HepG2 (cell line): ENCODE measurements around the gene NMT2. TPM values are rescaled to one million over a fixed set of nuclear protein-coding genes. Genes with fewer than 3 reads are reported as not detected.
A peak's percentile ranks its signal among the peaks of the same experiment; 100 is the strongest.

Experiments used
- ATF1 ChIP-seq: IDR thresholded peaks from 2 replicates; pipeline ENCODE4 v1.6.1; 2016; ENCODE audit warnings: mild to moderate bottlenecking, control low read depth
- CHCHD3 ChIP-seq: sonication (generic); formaldehyde crosslinking; IDR thresholded peaks from 2 replicates; pipeline ENCODE4 v1.8.0; 2022; ENCODE audit warnings: mild to moderate bottlenecking, missing genetic modification reagents, moderate library complexity
- GATAD2A ChIP-seq: IDR thresholded peaks from 2 replicates; pipeline ENCODE4 v1.6.1; 2016
- GTF3A ChIP-seq: sonication (generic); formaldehyde crosslinking; conservative IDR thresholded peaks from 2 replicates; pipeline ENCODE4 v1.4.0; 2020; ENCODE audit warnings: mild to moderate bottlenecking, missing genetic modification reagents
- HCFC1 ChIP-seq: fragments of 150-350 bp; IDR thresholded peaks from 2 replicates; pipeline ENCODE4 v1.6.1; 2014; ENCODE audit warnings: low read depth, low read length
- MXI1 ChIP-seq: IDR thresholded peaks from 3 replicates; pipeline ENCODE4 v1.6.1; 2012; ENCODE audit warnings: low read depth, low read length, inconsistent platforms, borderline replicate concordance
- PPARG ChIP-seq: conservative IDR thresholded peaks from 2 replicates; pipeline ENCODE4 v1.6.1; 2016; ENCODE audit warnings: missing biosample characterization, missing genetic modification reagents
- RAD21 ChIP-seq: fragments of 450-650 bp; formaldehyde crosslinking; IDR thresholded peaks from 2 replicates; pipeline ENCODE4 v1.5.0; 2020; ENCODE audit warnings: mild to moderate bottlenecking
- REPIN1 ChIP-seq: sonication (generic); formaldehyde crosslinking; IDR thresholded peaks from 2 replicates; pipeline ENCODE4 v1.8.0; 2022; ENCODE audit warnings: missing genetic modification reagents, low read depth, mild to moderate bottlenecking, borderline replicate concordance
- SAP130 ChIP-seq: IDR thresholded peaks from 2 replicates; pipeline ENCODE4 v1.6.1; 2016; ENCODE audit warnings: low read depth
- SMC3 ChIP-seq: IDR thresholded peaks from 2 replicates; pipeline ENCODE4 v1.6.1; 2011; ENCODE audit warnings: low read length, improper control_type of control experiment
- STAG1 ChIP-seq: sonication (generic); formaldehyde crosslinking; IDR thresholded peaks from 2 replicates; pipeline ENCODE4 v1.4.0; 2020; ENCODE audit warnings: missing genetic modification reagents
- ZNF274 ChIP-seq: sonication (generic); formaldehyde crosslinking; IDR thresholded peaks from 2 replicates; pipeline ENCODE4 v1.5.1; 2020; ENCODE audit warnings: mild to moderate bottlenecking, missing genetic modification reagents
- ZNF460 ChIP-seq: sonication (generic); formaldehyde crosslinking; IDR thresholded peaks from 2 replicates; pipeline ENCODE4 v1.5.1; 2020; ENCODE audit warnings: missing genetic modification reagents, mild to moderate bottlenecking, borderline replicate concordance
- ZNF569 ChIP-seq: sonication (generic); formaldehyde crosslinking; IDR thresholded peaks from 2 replicates; pipeline ENCODE4 v1.5.0; 2020; ENCODE audit warnings: mild to moderate bottlenecking, missing genetic modification reagents, moderate library complexity, borderline replicate concordance
- polyA plus RNA-seq, 8 experiments: library from polyadenylated mRNA; depleted of rRNA in 3 of 8; stranded (reverse) in 7 of 8; unstranded in 1 of 8; fragments of >200 nt; fragmentation: Illumina TruSeq in 4 of 8; extraction: Trizol in 4 of 8; gene quantifications; 2 replicates each; pipeline versions ENCODE4 v1.2.1 to v1.2.3, GENCODE V29; 2011 to 2016; ENCODE audit warnings: low read depth in 4 of 8, missing spikeins in 1 of 8, mixed read lengths in 1 of 8; ENCODE audit not compliant: insufficient read depth in 1 of 8
- total RNA-seq, 5 experiments: library from RNA; depleted of rRNA; stranded (reverse); fragments of >200 nt; fragmentation: Illumina TruSeq; extraction: Trizol; gene quantifications; 2 replicates each; pipeline ENCODE4 v1.2.3, GENCODE V29; 2016; ENCODE audit warnings: low read depth in 1 of 5
- TF ChIP-seq, protein P1 (sequence below): sonication (generic); formaldehyde crosslinking; IDR thresholded peaks from 2 replicates; pipeline ENCODE4 v1.4.0; 2020; ENCODE audit warnings: mild to moderate bottlenecking, missing genetic modification reagents
- TF ChIP-seq, protein P2 (sequence below), 2 experiments: sonication (generic) in 1 of 2; formaldehyde crosslinking in 1 of 2; IDR thresholded peaks; 2 replicates each; pipeline versions ENCODE4 v1.4.0 to v1.6.1; 2018 to 2020; ENCODE audit warnings: missing genetic modification reagents in 2 of 2, borderline replicate concordance in 1 of 2, low read depth in 1 of 2, mild to moderate bottlenecking in 1 of 2, missing biosample characterization in 1 of 2
- TF ChIP-seq, protein P3 (sequence below): sonication (generic); formaldehyde crosslinking; IDR thresholded peaks from 2 replicates; pipeline ENCODE4 v1.4.0; 2020; ENCODE audit warnings: missing genetic modification reagents, borderline replicate concordance

NMT2 gene
- total and polyA plus RNA-seq, 2 of the 13 experiments (the other 11 are each of a cell fraction or from before 2014, with no cell fraction given) = 10.1 to 23.8 TPM

DNA sequence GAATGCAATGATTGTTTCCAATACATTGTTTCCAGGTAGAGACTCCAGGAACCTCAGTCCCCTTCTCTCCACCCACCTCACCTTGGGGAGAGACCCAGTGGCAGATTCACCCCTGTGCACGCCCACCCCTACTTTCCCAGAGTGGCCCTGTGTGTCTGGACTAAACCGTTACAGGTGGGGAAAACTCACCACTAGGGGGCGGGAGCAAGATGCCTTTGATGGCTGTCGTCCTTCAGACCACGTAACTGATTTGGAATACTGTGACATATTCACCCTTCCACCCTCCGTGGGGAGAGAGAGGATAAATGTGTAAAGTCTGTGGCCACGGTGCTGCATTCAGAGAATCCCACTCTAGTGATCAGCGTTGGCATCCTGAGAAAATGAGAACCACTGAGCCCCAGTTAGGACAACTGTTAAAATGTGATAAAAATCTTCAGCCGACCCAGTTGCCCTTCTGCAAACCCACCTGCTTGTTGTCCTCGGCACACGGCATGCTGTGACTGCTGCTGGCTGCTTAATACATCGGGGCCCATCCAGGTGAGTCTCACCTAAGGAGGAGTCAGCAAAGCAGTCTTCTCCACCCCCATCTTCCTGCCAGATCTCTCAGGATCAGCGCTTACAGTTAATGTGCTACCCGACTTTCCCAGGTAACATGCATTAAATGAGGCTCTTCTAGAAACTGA lies 41.5 kb upstream of the NMT2 start (continued):
- TF ChIP-seq, protein P1, sequence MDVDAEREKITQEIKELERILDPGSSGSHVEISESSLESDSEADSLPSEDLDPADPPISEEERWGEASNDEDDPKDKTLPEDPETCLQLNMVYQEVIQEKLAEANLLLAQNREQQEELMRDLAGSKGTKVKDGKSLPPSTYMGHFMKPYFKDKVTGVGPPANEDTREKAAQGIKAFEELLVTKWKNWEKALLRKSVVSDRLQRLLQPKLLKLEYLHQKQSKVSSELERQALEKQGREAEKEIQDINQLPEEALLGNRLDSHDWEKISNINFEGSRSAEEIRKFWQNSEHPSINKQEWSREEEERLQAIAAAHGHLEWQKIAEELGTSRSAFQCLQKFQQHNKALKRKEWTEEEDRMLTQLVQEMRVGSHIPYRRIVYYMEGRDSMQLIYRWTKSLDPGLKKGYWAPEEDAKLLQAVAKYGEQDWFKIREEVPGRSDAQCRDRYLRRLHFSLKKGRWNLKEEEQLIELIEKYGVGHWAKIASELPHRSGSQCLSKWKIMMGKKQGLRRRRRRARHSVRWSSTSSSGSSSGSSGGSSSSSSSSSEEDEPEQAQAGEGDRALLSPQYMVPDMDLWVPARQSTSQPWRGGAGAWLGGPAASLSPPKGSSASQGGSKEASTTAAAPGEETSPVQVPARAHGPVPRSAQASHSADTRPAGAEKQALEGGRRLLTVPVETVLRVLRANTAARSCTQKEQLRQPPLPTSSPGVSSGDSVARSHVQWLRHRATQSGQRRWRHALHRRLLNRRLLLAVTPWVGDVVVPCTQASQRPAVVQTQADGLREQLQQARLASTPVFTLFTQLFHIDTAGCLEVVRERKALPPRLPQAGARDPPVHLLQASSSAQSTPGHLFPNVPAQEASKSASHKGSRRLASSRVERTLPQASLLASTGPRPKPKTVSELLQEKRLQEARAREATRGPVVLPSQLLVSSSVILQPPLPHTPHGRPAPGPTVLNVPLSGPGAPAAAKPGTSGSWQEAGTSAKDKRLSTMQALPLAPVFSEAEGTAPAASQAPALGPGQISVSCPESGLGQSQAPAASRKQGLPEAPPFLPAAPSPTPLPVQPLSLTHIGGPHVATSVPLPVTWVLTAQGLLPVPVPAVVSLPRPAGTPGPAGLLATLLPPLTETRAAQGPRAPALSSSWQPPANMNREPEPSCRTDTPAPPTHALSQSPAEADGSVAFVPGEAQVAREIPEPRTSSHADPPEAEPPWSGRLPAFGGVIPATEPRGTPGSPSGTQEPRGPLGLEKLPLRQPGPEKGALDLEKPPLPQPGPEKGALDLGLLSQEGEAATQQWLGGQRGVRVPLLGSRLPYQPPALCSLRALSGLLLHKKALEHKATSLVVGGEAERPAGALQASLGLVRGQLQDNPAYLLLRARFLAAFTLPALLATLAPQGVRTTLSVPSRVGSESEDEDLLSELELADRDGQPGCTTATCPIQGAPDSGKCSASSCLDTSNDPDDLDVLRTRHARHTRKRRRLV = no peak
- TF ChIP-seq PPARG (CRISPR knock-in tag) (no peak), SMC3 (peak; percentile 77), HCFC1 (no peak), ATF1 (CRISPR knock-in tag) (no peak), RAD21 (CRISPR knock-in tag) (peak; percentile 62; the same call in 1 of the 2 replicates), GATAD2A (CRISPR knock-in tag) (peak; percentile 45; the same call in 1 of the 2 replicates), MXI1 (0 out of 3 replicates have a peak, but pooled peaks have one; percentile 9), ZNF569 (CRISPR knock-in tag) (no peak), SAP130 (CRISPR knock-in tag) (0 out of 2 replicates have a peak, but pooled peaks have one; percentile 38), ZNF460 (CRISPR knock-in tag) (no peak), ZNF274 (CRISPR knock-in tag) (0 out of 2 replicates have a peak, but pooled peaks have one; percentile 18), REPIN1 (CRISPR knock-in tag) (0 out of 2 replicates have a peak, but pooled peaks have one; percentile 46), CHCHD3 (CRISPR knock-in tag) (no peak), GTF3A (CRISPR knock-in tag) (no peak), STAG1 (CRISPR knock-in tag) (peak; percentile 85)
- TF ChIP-seq, protein P2, sequence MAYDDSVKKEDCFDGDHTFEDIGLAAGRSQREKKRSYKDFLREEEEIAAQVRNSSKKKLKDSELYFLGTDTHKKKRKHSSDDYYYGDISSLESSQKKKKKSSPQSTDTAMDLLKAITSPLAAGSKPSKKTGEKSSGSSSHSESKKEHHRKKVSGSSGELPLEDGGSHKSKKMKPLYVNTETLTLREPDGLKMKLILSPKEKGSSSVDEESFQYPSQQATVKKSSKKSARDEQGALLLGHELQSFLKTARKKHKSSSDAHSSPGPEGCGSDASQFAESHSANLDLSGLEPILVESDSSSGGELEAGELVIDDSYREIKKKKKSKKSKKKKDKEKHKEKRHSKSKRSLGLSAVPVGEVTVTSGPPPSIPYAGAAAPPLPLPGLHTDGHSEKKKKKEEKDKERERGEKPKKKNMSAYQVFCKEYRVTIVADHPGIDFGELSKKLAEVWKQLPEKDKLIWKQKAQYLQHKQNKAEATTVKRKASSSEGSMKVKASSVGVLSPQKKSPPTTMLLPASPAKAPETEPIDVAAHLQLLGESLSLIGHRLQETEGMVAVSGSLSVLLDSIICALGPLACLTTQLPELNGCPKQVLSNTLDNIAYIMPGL (CRISPR knock-in tag; IDR thresholded peaks at IDR 0.05; ENCODE audit: borderline replicate concordance in 1 of 2, low read depth in 1 of 2) = peak in 1 of 2 experiments; percentile 42; a peak in 2 of 4 replicates
- TF ChIP-seq, protein P3, sequence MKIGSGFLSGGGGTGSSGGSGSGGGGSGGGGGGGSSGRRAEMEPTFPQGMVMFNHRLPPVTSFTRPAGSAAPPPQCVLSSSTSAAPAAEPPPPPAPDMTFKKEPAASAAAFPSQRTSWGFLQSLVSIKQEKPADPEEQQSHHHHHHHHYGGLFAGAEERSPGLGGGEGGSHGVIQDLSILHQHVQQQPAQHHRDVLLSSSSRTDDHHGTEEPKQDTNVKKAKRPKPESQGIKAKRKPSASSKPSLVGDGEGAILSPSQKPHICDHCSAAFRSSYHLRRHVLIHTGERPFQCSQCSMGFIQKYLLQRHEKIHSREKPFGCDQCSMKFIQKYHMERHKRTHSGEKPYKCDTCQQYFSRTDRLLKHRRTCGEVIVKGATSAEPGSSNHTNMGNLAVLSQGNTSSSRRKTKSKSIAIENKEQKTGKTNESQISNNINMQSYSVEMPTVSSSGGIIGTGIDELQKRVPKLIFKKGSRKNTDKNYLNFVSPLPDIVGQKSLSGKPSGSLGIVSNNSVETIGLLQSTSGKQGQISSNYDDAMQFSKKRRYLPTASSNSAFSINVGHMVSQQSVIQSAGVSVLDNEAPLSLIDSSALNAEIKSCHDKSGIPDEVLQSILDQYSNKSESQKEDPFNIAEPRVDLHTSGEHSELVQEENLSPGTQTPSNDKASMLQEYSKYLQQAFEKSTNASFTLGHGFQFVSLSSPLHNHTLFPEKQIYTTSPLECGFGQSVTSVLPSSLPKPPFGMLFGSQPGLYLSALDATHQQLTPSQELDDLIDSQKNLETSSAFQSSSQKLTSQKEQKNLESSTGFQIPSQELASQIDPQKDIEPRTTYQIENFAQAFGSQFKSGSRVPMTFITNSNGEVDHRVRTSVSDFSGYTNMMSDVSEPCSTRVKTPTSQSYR (CRISPR knock-in tag) = no peak
